NCI-H774 (cell line): ENCODE measurements around the gene NIT1.
"Not testable (repeated sequence)": the region's sequence is repeated elsewhere in the genome, so short reads cannot be mapped to it uniquely, and the experiment has no call there.

ENCODE experiments used
- DNase-seq: peaks from one replicate; lab custom pipeline; 2025; lab: John Stamatoyannopoulos, UW

NIT1 gene

GRCh38 chr1:161113915-161114314 is 4.0 kb upstream of the NIT1 start:
- no peak for DNase-seq

- no peak for DNase-seq
Measured at GRCh38 chr1:161114556-161114955, 3.3 kb upstream of the NIT1 start.

- DNase-seq: no peak
Measured at GRCh38 chr1:161115132-161115711, 2.7 kb upstream of the NIT1 start.

- not testable (repeated sequence) for DNase-seq
Measured at GRCh38 chr1:161115961-161116360, 1.9 kb upstream of the NIT1 start.

- no peak for DNase-seq
Measured at GRCh38 chr1:161119092-161119903, 1.4 kb downstream of the NIT1 start.

GRCh38 chr1:161121042-161121650 is 3.2 kb downstream of the NIT1 start:
- DNase-seq: no peak

- no peak for DNase-seq
Measured at GRCh38 chr1:161121834-161122233, 3.9 kb downstream of the NIT1 start.

- no peak for DNase-seq
Measured at GRCh38 chr1:161122967-161123366, 5.1 kb downstream of the NIT1 start.

- no peak for DNase-seq
Measured at GRCh38 chr1:161127649-161128048, 9.7 kb downstream of the NIT1 start.

GRCh38 chr1:161128591-161129420 is 10.9 kb downstream of the NIT1 start:
- DNase-seq: no peak

- DNase-seq: no peak
Measured at GRCh38 chr1:161130266-161130665, 12.4 kb downstream of the NIT1 start.

- no peak for DNase-seq
Measured at GRCh38 chr1:161131523-161132409, 13.9 kb downstream of the NIT1 start.

GRCh38 chr1:161132410-161133219 is 14.7 kb downstream of the NIT1 start, which contains the start of gene DEDD:
DEDD (minus strand) TSS chr1:161132667; CDS start chr1:161124462, 8,205 bp downstream.
- peak; percentile 91 for DNase-seq

- DNase-seq: no peak
Measured at GRCh38 chr1:161133220-161133740, 15.4 kb downstream of the NIT1 start.

- no peak for DNase-seq
Measured at GRCh38 chr1:161137881-161138280, 20.0 kb downstream of the NIT1 start.

- no peak for DNase-seq
Measured at GRCh38 chr1:161138431-161138830, 20.5 kb downstream of the NIT1 start.

GRCh38 chr1:161139766-161140165 is 21.9 kb downstream of the NIT1 start:
- peak; percentile 5 for DNase-seq

- no peak for DNase-seq
Measured at GRCh38 chr1:161140755-161141400, 23.0 kb downstream of the NIT1 start.

GRCh38 chr1:161145832-161146231 is 27.9 kb downstream of the NIT1 start:
- DNase-seq: no peak

GRCh38 chr1:161153176-161153575 is 35.3 kb downstream of the NIT1 start:
- DNase-seq: no peak
